Ovary (tissue), 9 donors: ENCODE results near the gene TAAR6. TPM values are rescaled to one million over a fixed set of nuclear protein-coding genes. Genes with fewer than 3 reads are reported as not detected.

Experiments used
- DNase-seq, 5 donors: peaks; one replicate each; pipeline ENCODE4 v3.0.0-alpha.2; 2019 to 2020
- H3K27ac ChIP-seq, 2 donors: fragments of 200-600 bp; one replicate each; pipeline versions ENCODE4 v1.5.1 to v1.8.0; 2019 to 2022
- H3K27me3 ChIP-seq: fragments of 200-600 bp; one replicate; pipeline ENCODE4 v1.8.0; 2022
- H3K36me3 ChIP-seq: fragments of 200-600 bp; sonication (generic); one replicate; pipeline ENCODE4 v1.5.1; 2019
- H3K4me1 ChIP-seq: one replicate; pipeline ENCODE4 v1.8.1; 2013; ENCODE audit warnings: mild to moderate bottlenecking, moderate library complexity; ENCODE audit not compliant: insufficient read depth
- H3K4me3 ChIP-seq: fragments of 200-600 bp; sonication (generic); one replicate; pipeline ENCODE4 v1.5.1; 2017
- H3K9me3 ChIP-seq, 2 donors: fragments of 200-600 bp in 1 of 2; sonication (generic) in 1 of 2; one replicate each; pipeline versions ENCODE4 v1.5.1 to v1.8.1; 2013 to 2019; ENCODE audit warnings: mild to moderate bottlenecking in 1 of 2, moderate library complexity in 1 of 2
- CTCF ChIP-seq, 3 donors: fragments of 450-650 bp in 2 of 3; fragments of 200-600 bp in 1 of 3; IDR thresholded peaks; one replicate each; pipeline versions ENCODE4 v1.5.1 to v1.8.0; 2016 to 2022; ENCODE audit warnings: antibody characterized with exemption in 3 of 3, mild to moderate bottlenecking in 1 of 3
- EP300 ChIP-seq: sonication (generic); formaldehyde crosslinking; IDR thresholded peaks from one replicate; pipeline ENCODE4 v1.6.1; 2017; ENCODE audit warnings: antibody characterized with exemption
- POLR2A ChIP-seq: fragments of 450-650 bp; IDR thresholded peaks from one replicate; pipeline ENCODE4 v1.6.1; 2017; ENCODE audit warnings: antibody characterized with exemption, mild to moderate bottlenecking, moderate library complexity
- WGBS, 3 donors: extraction: QIAGEN DNeasy Blood & Tissue Kit in 1 of 3; methylation state at CpG; one replicate each; pipeline versions ENCODE4 v1.1.5 to v1.1.7; 2013 to 2017; 5-methylcytosine and 5-hydroxymethylcytosine counted together
- intact Hi-C, 4 donors: fragments of 100-400 bp; cut with DNase I; formaldehyde crosslinking; loops; one replicate each; pipeline versions ENCODE4 v1.11.0 to v1.15.1; 2022 to 2023
- polyA plus RNA-seq, 2 donors: library from polyadenylated mRNA; stranded (reverse); fragments of 200-250 nt in 1 of 2; fragments of 350-450 nt in 1 of 2; fragmentation: Illumina TruSeq in 1 of 2; extraction: RNeasy Lipid Tissue Mini Kit (QIAGEN cat#74804) in 1 of 2; gene quantifications; one replicate each; pipeline ENCODE4 v1.2.3, GENCODE V29; 2013 to 2014
- small RNA-seq: library from RNA; depleted of rRNA; stranded (forward); fragments of <200 nt; gene quantifications from one replicate; pipeline ENCODE3, GENCODE V24; 2016
- total RNA-seq, 7 donors: library from RNA; depleted of rRNA in 2 of 7; stranded (reverse); fragments of >200 nt in 2 of 7; fragmentation: NEBNext Ultra II Directional in 3 of 7; extraction: Animal tissue kit (Norgen Biotek cat#: 25700) in 3 of 7; gene quantifications; one replicate each; pipeline versions ENCODE4 v1.1.0 to v1.2.4, GENCODE V29; 2016 to 2023
- donor health status: DM: no; HTN: no; CAD: no; lungs with moderate emphysema.
- donor health status: DM: no; HTN: no; CAD: no.
- donor health status: Bipolar disorder and iron deficiency.
- donor health status: DM: yes; HTN: yes; CAD: no.
- donor health status: DM: no; HTN: no; CAD: no.
- donor health status: DM: yes; HTN: yes; CAD: no.

Gene TAAR6
- total and polyA plus RNA-seq, 9 donors: not detected

- 74 to 83% (median 83%) methylated on average over 7 of the region's 7 CpGs for WGBS, 3 donors
- no peaks in the 10 kb centered on the region for H3K9me3 ChIP-seq
Measured at GRCh38 chr6:132614554-132614953, 44.4 kb downstream of the TAAR6 start.

GRCh38 chr6:132616677-132617076 lies 46.6 kb downstream of the TAAR6 start:
- H3K27ac ChIP-seq: no peak overlapping the region
- TF ChIP-seq POLR2A: no peak
- no peak for TF ChIP-seq CTCF (IDR thresholded peaks at IDR 0.05)
- 8 to 17% (median 8%) methylated on average over 1 of the region's 1 CpG for WGBS, 3 donors
- DNase-seq: no peak
- no peaks in the 10 kb centered on the region for H3K4me1 ChIP-seq
- no peak overlapping the region for H3K4me3 ChIP-seq
- intact Hi-C loops: no loop called here
- H3K9me3 ChIP-seq: no peaks in the 10 kb centered on the region
- H3K27me3 ChIP-seq: no peaks in the 10 kb centered on the region
- H3K36me3 ChIP-seq: no peaks in the 10 kb centered on the region

More at GRCh38 chr6:132614554-132614953, 44.4 kb downstream of the TAAR6 start:
- no peak for DNase-seq
- Histone ChIP-seq H3K27ac (no peak overlapping the region), H3K4me1 (no peaks in the 10 kb centered on the region), H3K36me3 (no peaks in the 10 kb centered on the region), H3K27me3 (no peaks in the 10 kb centered on the region), H3K4me3 (no peak overlapping the region)
- TF ChIP-seq POLR2A (no peak), EP300 (no peak), CTCF (IDR thresholded peaks at IDR 0.05) (no peak)
- intact Hi-C loops: no loop called here

Small RNA genes lying within 50 kb of the gene (small RNA-seq; reads per million reads assigned to genes)
- gene TAAR7P: not detected

Other genes with a start within 250 kb of the TAAR6 start
- gene MOXD1, start 168.8 kb upstream of the TAAR6 start, total RNA-seq: 1 to 10 TPM in 3 of 7 donors, under 1 TPM in 4; 0.36 to 1.8 (median 0.77) TPM
- 1 to 10 TPM in 1 of 2 donors, under 1 TPM in 1; 0.31 to 4.2 TPM for gene MOXD1, start 168.8 kb upstream of the TAAR6 start, polyA plus RNA-seq
- gene STX7, start 57.2 kb upstream of the TAAR6 start, total RNA-seq: 10 to 100 TPM; 23.4 to 51.5 (median 44.0) TPM
- 10 to 100 TPM; 21.3 to 57.2 TPM for gene STX7, start 57.2 kb upstream of the TAAR6 start, polyA plus RNA-seq
- gene TAAR9, start 32.0 kb upstream of the TAAR6 start, total RNA-seq: not detected
- gene TAAR9, start 32.0 kb upstream of the TAAR6 start, polyA plus RNA-seq: not detected
- gene TAAR8, start 17.6 kb upstream of the TAAR6 start, total RNA-seq: not detected
- not detected for gene TAAR8, start 17.6 kb upstream of the TAAR6 start, polyA plus RNA-seq
- gene TAAR5, start 19.4 kb downstream of the TAAR6 start, total RNA-seq: not detected
- not detected for gene TAAR5, start 19.4 kb downstream of the TAAR6 start, polyA plus RNA-seq
- not detected for gene TAAR2, start 54.0 kb downstream of the TAAR6 start, total RNA-seq
- gene TAAR2, start 54.0 kb downstream of the TAAR6 start, polyA plus RNA-seq: not detected
- gene TAAR1, start 88.9 kb downstream of the TAAR6 start, total RNA-seq: under 1 TPM in 1 of 7 donors, not detected in 6; 0.28 TPM
- gene TAAR1, start 88.9 kb downstream of the TAAR6 start, polyA plus RNA-seq: not detected
- gene VNN1, start 143.7 kb downstream of the TAAR6 start, total RNA-seq: 1 to 10 TPM in 4 of 7 donors, under 1 TPM in 2, not detected in 1; 0.28 to 5.0 (median 1.3) TPM
- gene VNN1, start 143.7 kb downstream of the TAAR6 start, polyA plus RNA-seq: 1 to 10 TPM in 1 of 2 donors, under 1 TPM in 1; 0.34 to 1.2 TPM
- 1 to 10 TPM in 4 of 7 donors, under 1 TPM in 3; 0.59 to 4.9 (median 1.4) TPM for gene VNN2, start 187.6 kb downstream of the TAAR6 start, total RNA-seq
- 1 to 10 TPM; 1.0 to 7.2 TPM for gene VNN2, start 187.6 kb downstream of the TAAR6 start, polyA plus RNA-seq
- gene SLC18B1, start 228.3 kb downstream of the TAAR6 start, total RNA-seq: 10 to 100 TPM in 3 of 7 donors, 1 to 10 TPM in 4; 3.2 to 10.9 (median 9.7) TPM
- gene SLC18B1, start 228.3 kb downstream of the TAAR6 start, polyA plus RNA-seq: 10 to 100 TPM in 1 of 2 donors, 1 to 10 TPM in 1; 6.5 to 15.2 TPM
- 1,000 to 10,000 TPM; 1,933 to 6,320 (median 2,198) TPM for gene RPS12, start 244.2 kb downstream of the TAAR6 start, total RNA-seq
- gene RPS12, start 244.2 kb downstream of the TAAR6 start, polyA plus RNA-seq: 1,000 to 10,000 TPM; 2,239 to 5,658 TPM